Coronary artery (tissue), 2 donors: Measurements from ENCODE around the gene LARP1.
A peak's percentile ranks its signal among the peaks of the same experiment; 100 is the strongest.

Experiments
- DNase-seq: peaks from one replicate; pipeline ENCODE4 v3.0.0-alpha.2; 2017; ENCODE audit warnings: low spot score
- H3K27ac ChIP-seq, 2 donors: fragments of 200-600 bp; sonication (generic); one replicate each; pipeline ENCODE4 v1.5.1; 2016 to 2019
- H3K4me3 ChIP-seq: fragments of 200-600 bp; sonication (generic); 2 replicates; pipeline ENCODE4 v1.5.1; 2016; ENCODE audit warnings: mild to moderate bottlenecking, moderate library complexity
- CTCF ChIP-seq: fragments of 200-600 bp; sonication (generic); IDR thresholded peaks from one replicate; pipeline ENCODE4 v1.5.1; 2019; ENCODE audit warnings: antibody characterized with exemption

Gene LARP1

GRCh38 chr5:154844809-154845208 lies 89.6 kb downstream of the LARP1 start:
- DNase-seq, result peak; percentile 38
- H3K27ac ChIP-seq, result no peak overlapping the region
- no peak overlapping the region for H3K4me3 ChIP-seq
- TF ChIP-seq CTCF, result no peak

GRCh38 chr5:154849264-154849785 lies 94.1 kb downstream of the LARP1 start:
- no peak for DNase-seq
- H3K27ac ChIP-seq, result peak overlapping the region; percentile 82 to 96
- peak overlapping the region; percentile 91 for H3K4me3 ChIP-seq
- TF ChIP-seq CTCF, result no peak

GRCh38 chr5:154849791-154850201 lies 94.6 kb downstream of the LARP1 start:
- no peak for DNase-seq
- peak overlapping the region; percentile 91 for H3K4me3 ChIP-seq
- H3K27ac ChIP-seq, result peak overlapping the region; percentile 82 to 96
- no peak for TF ChIP-seq CTCF

- peak within 1 kb of the TSS; percentile 91 for H3K4me3 ChIP-seq
- peak within 1 kb of the TSS; percentile 82 to 96 for H3K27ac ChIP-seq
- peak; percentile 92 for DNase-seq
Measured at GRCh38 chr5:154850255-154851062, 95.3 kb downstream of the LARP1 start, which contains the start of gene FAXDC2. Gene FAXDC2 (minus strand): TSS chr5:154850603. CDS start chr5:154838178, 12,425 bp downstream.

GRCh38 chr5:154851351-154851750 lies 96.2 kb downstream of the LARP1 start:
- H3K27ac ChIP-seq, result peak overlapping the region; percentile 82 to 96
- no peak overlapping the region for H3K4me3 ChIP-seq
- no peak for TF ChIP-seq CTCF

More at GRCh38 chr5:154850255-154851062, 95.3 kb downstream of the LARP1 start, which contains the start of gene FAXDC2:
- no peak for TF ChIP-seq CTCF

GRCh38 chr5:154857530-154858296 lies 102.5 kb downstream of the LARP1 start:
- no peak for TF ChIP-seq CTCF
- peak; percentile 97 for DNase-seq
- peak overlapping the region; percentile 90 to 97 for H3K27ac ChIP-seq
- peak overlapping the region; percentile 93 for H3K4me3 ChIP-seq

More at GRCh38 chr5:154851351-154851750, 96.2 kb downstream of the LARP1 start:
- DNase-seq, result peak; percentile 53
